Middle frontal gyrus (tissue), 1 donor: ENCODE data around the gene CLEC10A.
A peak's percentile ranks its signal among the peaks of the same experiment; 100 is the strongest.
"Not testable (repeated sequence)": the region's sequence is repeated elsewhere in the genome, so short reads cannot be mapped to it uniquely, and the experiment has no call there.

Experiments
- DNase-seq: peaks from one replicate; pipeline ENCODE4 v3.0.0-alpha.2; 2015; ENCODE audit warnings: low spot score; ENCODE audit errors: extremely low spot score

The CLEC10A gene

DNA sequence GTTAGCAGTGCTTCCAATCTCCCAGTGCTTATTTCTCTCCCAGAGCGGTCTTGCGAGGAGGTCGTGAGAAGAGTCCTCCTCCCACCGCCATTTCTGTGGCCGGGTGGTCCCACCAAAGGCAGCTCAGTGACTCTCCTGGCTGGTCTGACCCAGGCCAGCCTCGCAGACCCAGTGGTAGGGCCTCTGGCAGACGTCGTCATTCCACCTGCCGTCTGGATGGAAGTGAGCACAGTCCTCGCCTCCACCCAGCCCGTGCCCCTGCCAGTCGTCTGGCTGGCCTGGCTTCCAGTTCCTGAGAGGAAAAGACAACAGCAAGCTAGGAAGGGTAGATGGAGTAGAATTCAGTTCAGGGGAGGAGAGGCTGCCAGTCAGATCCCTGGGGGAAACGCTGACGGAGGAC lies 5.1 kb downstream of the CLEC10A start:
- no peak for DNase-seq

- DNase-seq: no peak
Measured at GRCh38 chr17:7072406-7072805, 7.6 kb downstream of the CLEC10A start.

GRCh38 chr17:7070712-7071111 lies 9.3 kb downstream of the CLEC10A start:
- no peak for DNase-seq

GRCh38 chr17:7068268-7068667 lies 11.8 kb downstream of the CLEC10A start:
- no peak for DNase-seq

- DNase-seq: no peak
Measured at GRCh38 chr17:7067198-7067597, 12.9 kb downstream of the CLEC10A start.

DNA sequence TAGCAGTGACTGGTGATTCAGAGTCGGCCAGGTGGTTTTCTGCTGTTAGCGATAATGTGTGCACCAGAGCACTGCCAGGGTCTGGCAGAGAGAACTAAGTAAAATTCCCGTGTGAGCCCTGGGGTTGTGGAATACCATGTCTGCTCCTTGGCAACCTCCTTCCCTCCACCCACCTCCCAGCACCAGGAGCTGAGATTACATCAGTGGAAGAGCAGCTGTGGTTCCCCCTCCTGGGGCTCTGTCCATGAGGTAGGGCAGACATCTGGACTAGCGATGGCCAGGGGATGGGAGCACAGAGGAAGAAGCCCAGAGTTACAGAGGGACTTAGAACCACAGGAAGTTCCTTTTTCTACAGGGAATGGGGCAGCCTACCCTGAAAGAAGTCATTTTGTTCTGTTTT lies 15.8 kb downstream of the CLEC10A start:
- DNase-seq: no peak

DNA sequence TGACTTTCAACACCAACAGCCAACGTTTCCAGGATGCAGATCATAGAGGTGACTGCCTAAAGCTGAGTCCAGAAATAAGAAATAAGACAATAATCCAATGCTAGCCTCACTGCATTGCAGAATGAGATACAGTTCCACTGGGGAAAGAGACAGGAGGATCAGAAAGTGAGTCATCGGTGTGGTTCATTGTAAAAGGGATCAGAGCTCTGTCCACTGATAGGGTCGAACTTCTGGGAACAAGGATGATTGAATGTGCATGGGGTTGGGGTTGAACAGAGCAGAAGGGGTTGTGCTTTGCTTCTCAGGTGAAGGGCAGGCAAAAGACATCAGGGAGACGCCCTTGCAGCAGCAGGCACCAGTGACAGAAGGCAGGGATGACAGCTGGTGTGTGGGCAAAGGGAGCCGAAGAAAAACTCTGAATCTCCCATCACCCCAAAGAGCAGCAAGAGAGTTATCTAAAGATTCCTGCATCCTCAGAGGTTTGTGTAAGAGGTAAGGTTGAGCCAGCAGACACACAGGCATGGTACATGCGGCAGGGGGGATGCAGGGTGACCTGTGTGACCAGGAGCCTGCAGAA lies 16.4 kb downstream of the CLEC10A start:
- no peak for DNase-seq

GRCh38 chr17:7060165-7060891 lies 19.7 kb downstream of the CLEC10A start:
- no peak for DNase-seq

DNA sequence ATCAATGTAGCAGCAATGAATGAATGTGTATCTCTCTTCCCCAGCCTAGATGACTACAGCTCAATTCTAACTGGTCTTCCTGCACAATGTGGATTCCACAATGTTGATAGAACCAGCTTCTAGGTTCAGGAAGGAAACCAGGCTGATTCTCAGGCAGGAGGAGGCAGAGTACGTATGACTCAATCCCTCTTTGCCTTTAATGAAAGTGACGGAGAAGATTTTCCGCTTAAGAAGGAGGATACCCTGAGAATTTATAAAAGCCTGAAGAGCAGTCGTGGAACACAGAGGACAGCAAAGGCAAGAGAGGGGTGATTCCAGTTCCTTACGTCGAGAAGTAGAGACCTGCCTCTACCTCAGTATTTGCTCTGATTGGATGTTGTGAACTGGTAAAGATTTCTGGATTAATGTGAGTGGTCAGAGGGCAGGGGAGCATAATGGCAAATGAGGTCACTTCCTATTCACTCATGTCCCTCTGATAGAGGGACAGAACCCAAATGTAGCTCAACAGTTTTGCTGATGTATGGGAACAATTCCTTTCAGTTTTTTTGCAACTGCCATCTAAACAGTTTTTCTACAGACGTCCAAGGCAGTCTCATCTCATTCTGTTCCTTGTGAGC lies 21.1 kb downstream of the CLEC10A start:
- DNase-seq: no peak

GRCh38 chr17:7056386-7056785 lies 23.7 kb downstream of the CLEC10A start:
- DNase-seq: no peak

- not testable (repeated sequence) for DNase-seq
Measured at GRCh38 chr17:7050583-7050982, 29.5 kb downstream of the CLEC10A start.

GRCh38 chr17:7048968-7049367 lies 31.1 kb downstream of the CLEC10A start:
- DNase-seq: no peak

DNA sequence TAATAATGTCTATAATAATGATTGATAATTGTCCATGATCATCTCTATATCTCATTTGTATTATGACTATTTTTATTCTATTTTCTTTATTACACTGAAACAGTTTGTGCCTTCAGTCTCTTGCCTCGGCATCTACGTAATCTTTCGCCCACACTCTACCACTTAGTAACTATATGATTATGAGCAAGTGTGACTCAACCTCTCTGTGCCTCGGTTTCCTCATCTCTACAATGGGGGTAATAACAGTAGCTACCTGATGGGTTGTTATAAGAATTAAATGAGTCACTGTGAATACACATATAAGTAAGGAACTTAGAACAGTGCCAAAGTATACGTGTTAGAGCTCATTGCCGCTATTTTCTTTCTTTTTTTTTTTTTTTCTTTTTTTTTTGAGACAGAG lies 32.5 kb downstream of the CLEC10A start:
- no peak for DNase-seq

- DNase-seq: not testable (repeated sequence)
Measured at GRCh38 chr17:7046725-7047397, 33.2 kb downstream of the CLEC10A start.

DNA sequence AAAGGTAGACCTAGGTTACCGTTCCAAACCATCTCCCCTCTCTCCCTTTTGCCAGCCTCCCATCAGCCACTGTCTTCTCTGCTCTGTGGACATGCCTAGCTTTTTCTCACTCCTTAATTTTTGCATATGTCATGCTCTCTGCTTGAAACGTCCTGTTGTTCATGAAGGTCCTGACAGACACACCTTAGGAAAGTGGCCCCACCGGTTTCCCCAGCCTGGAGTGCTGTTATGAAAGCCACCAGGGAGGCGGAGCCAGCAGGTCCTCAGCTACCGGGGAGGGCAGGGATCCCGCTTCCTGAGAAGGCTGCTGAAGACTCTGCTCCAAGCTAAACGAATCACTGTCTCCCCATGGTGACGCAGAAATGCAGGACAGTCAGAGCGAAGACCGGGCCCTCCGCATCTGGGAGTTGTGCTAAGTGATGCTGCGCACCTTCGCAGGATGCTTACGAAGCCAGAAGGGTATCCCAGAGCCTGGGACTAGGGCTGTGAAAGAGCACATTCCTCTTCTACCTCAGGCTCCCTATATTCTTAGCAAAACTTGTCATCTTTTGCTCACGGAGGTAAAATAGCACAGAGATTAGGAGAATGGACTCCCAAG lies 33.8 kb downstream of the CLEC10A start:
- DNase-seq: peak; percentile 47

DNA sequence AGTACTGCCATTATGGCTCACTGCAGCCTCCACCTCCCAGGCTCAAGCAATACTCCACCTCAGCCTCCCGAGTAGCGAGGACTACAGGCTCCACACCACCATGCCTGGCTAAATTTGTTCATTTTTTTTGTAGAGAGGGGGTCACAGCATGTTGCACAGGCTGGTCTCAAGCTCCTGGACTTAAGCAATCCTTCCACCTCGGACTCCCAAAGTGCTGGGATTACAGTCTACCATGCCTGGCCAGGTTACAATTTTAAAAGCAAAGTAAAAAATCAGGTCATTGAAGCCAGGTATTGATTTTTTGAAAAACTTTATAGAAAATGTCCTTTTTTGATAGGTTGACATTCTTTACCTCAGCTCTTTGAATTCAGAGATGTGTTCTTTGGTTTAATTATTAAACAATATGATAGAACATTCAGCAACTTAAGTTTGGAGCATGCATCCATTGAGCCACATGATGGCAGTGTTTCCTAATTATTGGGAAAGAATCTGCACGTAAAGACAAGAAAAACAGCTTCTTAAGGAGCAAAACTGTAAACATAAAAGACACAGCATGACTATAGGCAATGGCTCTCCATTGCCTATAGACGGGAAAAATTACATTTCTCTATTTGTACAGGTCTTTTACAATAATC lies 34.4 kb downstream of the CLEC10A start:
- peak; percentile 50 for DNase-seq

- DNase-seq: no peak
Measured at GRCh38 chr17:7043497-7044198, 36.4 kb downstream of the CLEC10A start, which contains the start of gene SLC16A11. Gene SLC16A11 (minus strand): TSS chr17:7044092. CDS start chr17:7043513, 579 bp downstream.

DNA sequence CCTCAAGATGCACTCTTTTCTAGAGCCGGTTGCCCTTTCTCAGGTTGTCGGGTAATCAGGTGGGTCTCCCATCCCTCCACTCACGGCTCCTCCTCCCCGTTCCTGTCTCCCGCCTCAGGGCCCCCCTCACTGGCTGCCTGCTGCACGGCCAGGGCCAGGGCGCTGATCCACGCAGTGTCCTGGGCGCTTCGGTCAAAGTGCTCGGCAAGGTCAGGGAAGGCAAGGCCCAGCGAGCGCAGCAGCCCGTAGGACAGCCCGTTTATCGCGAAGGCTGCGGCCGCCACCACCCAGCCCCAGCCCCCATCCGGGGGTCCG lies 36.9 kb downstream of the CLEC10A start:
- no peak for DNase-seq

DNA sequence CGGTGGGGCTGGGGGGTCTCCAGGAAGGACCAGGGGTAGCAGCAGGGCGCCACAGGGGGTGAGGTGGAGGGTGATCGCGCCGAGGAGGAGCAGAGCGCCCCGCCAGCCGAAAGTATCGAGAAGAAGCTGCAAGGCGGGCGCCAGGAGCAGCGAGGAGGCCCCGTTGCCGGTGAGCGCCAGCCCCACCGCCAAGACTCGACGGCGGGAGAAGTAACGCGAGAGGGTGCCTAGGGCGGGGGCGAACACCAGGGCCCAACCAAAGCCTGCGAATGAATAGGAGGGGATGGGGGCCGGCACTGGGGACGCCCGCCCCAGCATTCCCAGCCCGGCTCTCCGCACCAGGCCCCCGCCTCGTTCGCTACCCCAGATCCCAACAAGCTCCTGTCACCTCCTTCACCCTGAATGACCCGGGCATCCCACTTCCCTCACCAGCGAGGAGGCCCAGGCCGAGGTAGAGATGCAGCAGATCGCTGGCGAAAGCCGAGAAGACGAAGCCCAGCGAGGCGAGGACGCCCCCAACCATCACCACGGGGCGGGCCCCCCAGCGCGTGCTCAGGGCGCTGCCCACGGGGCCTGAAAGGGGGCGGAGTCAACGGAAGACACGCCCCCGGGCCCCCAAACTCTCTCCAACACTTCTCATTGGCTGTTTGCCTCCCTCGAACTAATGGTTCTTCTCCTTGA lies 37.4 kb downstream of the CLEC10A start:
- no peak for DNase-seq
